HepG2 (cell line): ENCODE results near the gene TPPP3. TPM values are rescaled to one million over a fixed set of nuclear protein-coding genes. Genes with fewer than 3 reads are reported as not detected.
A peak's percentile ranks its signal among the peaks of the same experiment; 100 is the strongest.

Experiments used
- ATF7-NPFF ChIP-seq: sonication (generic); formaldehyde crosslinking; IDR thresholded peaks from 2 replicates; pipeline ENCODE4 v1.8.1; 2023; ENCODE audit warnings: mild to moderate bottlenecking, low read depth, missing genetic modification reagents, moderate library complexity
- E2F2 ChIP-seq: sonication (generic); formaldehyde crosslinking; IDR thresholded peaks from 2 replicates; pipeline ENCODE4 v1.4.0; 2020; ENCODE audit warnings: missing genetic modification reagents, borderline replicate concordance
- GABPA ChIP-seq, 2 experiments: IDR thresholded peaks; 2 replicates each; pipeline ENCODE4 v1.6.1; 2011 to 2016; ENCODE audit warnings: low read depth in 2 of 2, low read length in 1 of 2, missing biosample characterization in 1 of 2, missing genetic modification characterization in 1 of 2
- GPBP1L1 ChIP-seq: sonication (generic); formaldehyde crosslinking; IDR thresholded peaks from 2 replicates; pipeline ENCODE4 v1.5.0; 2020; ENCODE audit warnings: mild to moderate bottlenecking, missing genetic modification reagents
- HNF4G ChIP-seq, 2 experiments: sonication (generic) in 1 of 2; formaldehyde crosslinking in 1 of 2; IDR thresholded peaks; 2 replicates each; pipeline versions ENCODE4 v1.4.0 to v1.6.1; 2011 to 2020; ENCODE audit warnings: borderline replicate concordance in 2 of 2, low read depth in 2 of 2, mild to moderate bottlenecking in 2 of 2, low read length in 1 of 2, missing genetic modification reagents in 1 of 2, moderate library complexity in 1 of 2
- MAFK ChIP-seq, 2 experiments: IDR thresholded peaks in 1 of 2; conservative IDR thresholded peaks in 1 of 2; 2 replicates each; pipeline ENCODE4 v1.6.1; 2011; ENCODE audit warnings: improper control_type of control experiment in 2 of 2, low read length in 2 of 2
- MEIS2 ChIP-seq: sonication (generic); formaldehyde crosslinking; IDR thresholded peaks from 2 replicates; pipeline ENCODE4 v1.9.0; 2021; ENCODE audit warnings: mild to moderate bottlenecking, missing genetic modification reagents
- MTF2 ChIP-seq: sonication (generic); formaldehyde crosslinking; IDR thresholded peaks from 2 replicates; pipeline ENCODE4 v1.5.0; 2020; ENCODE audit warnings: missing genetic modification reagents, borderline replicate concordance
- NR2F6 ChIP-seq, 2 experiments: IDR thresholded peaks; 2 replicates each; pipeline ENCODE4 v1.6.1; 2016; ENCODE audit warnings: antibody characterized with exemption in 1 of 2, mild to moderate bottlenecking in 1 of 2
- PCBP1 ChIP-seq: fragments of 200-400 bp; formaldehyde crosslinking; IDR thresholded peaks from 2 replicates; pipeline ENCODE4 v1.6.1; 2017; ENCODE audit warnings: mild to moderate bottlenecking, low read depth, low read length, borderline replicate concordance
- POLR2A ChIP-seq, 2 experiments: IDR thresholded peaks; 2 replicates each; pipeline ENCODE4 v1.6.1; 2011; ENCODE audit warnings: low read depth in 2 of 2, low read length in 2 of 2, mild to moderate bottlenecking in 1 of 2, moderate library complexity in 1 of 2; ENCODE audit not compliant: insufficient read depth in 1 of 2
- POLR2G ChIP-seq: fragments of 200-400 bp; formaldehyde crosslinking; IDR thresholded peaks from 2 replicates; pipeline ENCODE4 v1.6.1; 2018; ENCODE audit warnings: mild to moderate bottlenecking, low read depth, low read length, moderate library complexity
- SRSF9 ChIP-seq: fragments of 200-400 bp; formaldehyde crosslinking; IDR thresholded peaks from 2 replicates; pipeline ENCODE4 v1.6.1; 2018; ENCODE audit warnings: borderline replicate concordance, mild to moderate bottlenecking, low read depth, low read length; ENCODE audit not compliant: insufficient read depth, poor library complexity, severe bottlenecking
- TCF12 ChIP-seq, 2 experiments: fragments of 450-650 bp in 1 of 2; sonication (generic) in 1 of 2; formaldehyde crosslinking in 1 of 2; IDR thresholded peaks; 2 replicates each; pipeline versions ENCODE4 v1.6.1 to v1.8.0; 2017 to 2022; ENCODE audit warnings: antibody characterized with exemption in 1 of 2, mild to moderate bottlenecking in 1 of 2, missing genetic modification reagents in 1 of 2, moderate library complexity in 1 of 2
- TGIF2 ChIP-seq: IDR thresholded peaks from 2 replicates; pipeline ENCODE4 v1.6.1; 2016; ENCODE audit warnings: control low read depth, missing compliant biosample characterization
- ZFX ChIP-seq: sonication (generic); formaldehyde crosslinking; IDR thresholded peaks from 2 replicates; pipeline ENCODE4 v1.4.0; 2020; ENCODE audit warnings: mild to moderate bottlenecking, low read depth, missing genetic modification reagents, moderate library complexity
- ZNF30 ChIP-seq: sonication (generic); formaldehyde crosslinking; IDR thresholded peaks from 2 replicates; pipeline ENCODE4 v1.5.0; 2020; ENCODE audit warnings: mild to moderate bottlenecking, missing genetic modification reagents
- ZNF512B ChIP-seq: sonication (generic); formaldehyde crosslinking; IDR thresholded peaks from 2 replicates; pipeline ENCODE4 v1.5.1; 2020; ENCODE audit warnings: missing genetic modification reagents, mild to moderate bottlenecking, borderline replicate concordance
- ZNF670 ChIP-seq: sonication (generic); formaldehyde crosslinking; IDR thresholded peaks from 2 replicates; pipeline ENCODE4 v1.8.0; 2022; ENCODE audit warnings: mild to moderate bottlenecking, missing genetic modification reagents, borderline replicate concordance
- ZNF816 ChIP-seq: sonication (generic); formaldehyde crosslinking; IDR thresholded peaks from 2 replicates; pipeline ENCODE4 v1.8.0; 2022; ENCODE audit warnings: missing genetic modification reagents, mild to moderate bottlenecking, borderline replicate concordance
- polyA plus RNA-seq, 8 experiments: library from polyadenylated mRNA; depleted of rRNA in 3 of 8; stranded (reverse) in 7 of 8; unstranded in 1 of 8; fragments of >200 nt; fragmentation: Illumina TruSeq in 4 of 8; extraction: Trizol in 4 of 8; gene quantifications; 2 replicates each; pipeline versions ENCODE4 v1.2.1 to v1.2.3, GENCODE V29; 2011 to 2016; ENCODE audit warnings: low read depth in 4 of 8, missing spikeins in 1 of 8, mixed read lengths in 1 of 8; ENCODE audit not compliant: insufficient read depth in 1 of 8
- total RNA-seq, 5 experiments: library from RNA; depleted of rRNA; stranded (reverse); fragments of >200 nt; fragmentation: Illumina TruSeq; extraction: Trizol; gene quantifications; 2 replicates each; pipeline ENCODE4 v1.2.3, GENCODE V29; 2016; ENCODE audit warnings: low read depth in 1 of 5

The TPPP3 gene
- total and polyA plus RNA-seq, 2 of the 13 experiments (the other 11 are each of a cell fraction or from before 2014, with no cell fraction given), result 0.16 to 0.44 TPM

GRCh38 chr16:67431775-67432505, 38.6 kb upstream of the TPPP3 start (continued):
- TF ChIP-seq POLR2G (peak; percentile 66), MAFK (conservative IDR thresholded peaks at IDR 0.05 in 1 of 2, IDR thresholded peaks at IDR 0.05 in 1 of 2; ENCODE audit: low read length in 2 of 2) (peak; percentile 46 to 62), ATF7-NPFF (0 out of 2 replicates have a peak, but pooled peaks have one; percentile 10), TGIF2 (CRISPR knock-in tag) (0 out of 2 replicates have a peak, but pooled peaks have one; percentile 11), ZNF816 (0 out of 2 replicates have a peak, but pooled peaks have one; percentile 21), SRSF9 (no peak), ZFX (CRISPR knock-in tag) (peak; percentile 25; the same call in 1 of the 2 replicates), ZNF512B (CRISPR knock-in tag) (no peak), GPBP1L1 (CRISPR knock-in tag) (no peak), TCF12 (IDR thresholded peaks at IDR 0.05) (no peak), TCF12 (CRISPR knock-in tag; IDR thresholded peaks at IDR 0.05) (0 out of 2 replicates have a peak, but pooled peaks have one; percentile 6), GABPA (IDR thresholded peaks at IDR 0.05; ENCODE audit: low read depth, low read length) (peak; percentile 52), GABPA (CRISPR knock-in tag; IDR thresholded peaks at IDR 0.05; ENCODE audit: low read depth) (peak; percentile 57; the same call in 1 of the 2 replicates), ZNF670 (CRISPR knock-in tag) (no peak), NR2F6 (IDR thresholded peaks at IDR 0.05) (peak; percentile 32; the same call in 1 of the 2 replicates), NR2F6 (CRISPR knock-in tag; IDR thresholded peaks at IDR 0.05) (no peak), MEIS2 (no peak), ZNF30 (CRISPR knock-in tag) (no peak), HNF4G (IDR thresholded peaks at IDR 0.05; ENCODE audit: borderline replicate concordance, low read depth, low read length) (no peak), HNF4G (CRISPR knock-in tag; IDR thresholded peaks at IDR 0.05; ENCODE audit: borderline replicate concordance, low read depth) (no peak), PCBP1 (peak; percentile 89; the same call in 1 of the 2 replicates), E2F2 (CRISPR knock-in tag) (no peak), POLR2A (IDR thresholded peaks at IDR 0.05; ENCODE audit: insufficient read depth in 1 of 2, low read depth in 2 of 2, low read length in 2 of 2) (peak in 1 of 2 experiments; percentile 6; a peak in 3 of 4 replicates), MTF2 (CRISPR knock-in tag) (no peak)
